Mammary epithelial cell (primary cell): ENCODE measurements around the gene SHANK1.

Experiments
- CTCF ChIP-seq, 2 donors: IDR thresholded peaks in 1 of 2; conservative IDR thresholded peaks in 1 of 2; 2 replicates each; pipeline ENCODE4 v1.5.1; 2011 to 2012; ENCODE audit warnings: inconsistent platforms in 2 of 2, low read length in 2 of 2, mild to moderate bottlenecking in 2 of 2, control low read depth in 1 of 2, low read depth in 1 of 2; ENCODE audit not compliant: insufficient read depth in 1 of 2; ENCODE audit errors: extremely low read depth in 1 of 2
- EZH2 ChIP-seq: IDR thresholded peaks from 2 replicates; pipeline ENCODE4 v1.6.1; 2012; ENCODE audit warnings: low read length, inconsistent platforms, borderline replicate concordance

GRCh38 chr19:50651174-50651573 lies 68.4 kb downstream of the SHANK1 start:
- no peak for TF ChIP-seq EZH2
- TF ChIP-seq CTCF (conservative IDR thresholded peaks at IDR 0.05 in 1 of 2, IDR thresholded peaks at IDR 0.05 in 1 of 2; ENCODE audit: extremely low read depth in 1 of 2, insufficient read depth in 1 of 2, low read depth in 1 of 2, low read length in 2 of 2): no peak
